ENCODE measurements around the gene JAG2.

The JAG2 gene

DNA sequence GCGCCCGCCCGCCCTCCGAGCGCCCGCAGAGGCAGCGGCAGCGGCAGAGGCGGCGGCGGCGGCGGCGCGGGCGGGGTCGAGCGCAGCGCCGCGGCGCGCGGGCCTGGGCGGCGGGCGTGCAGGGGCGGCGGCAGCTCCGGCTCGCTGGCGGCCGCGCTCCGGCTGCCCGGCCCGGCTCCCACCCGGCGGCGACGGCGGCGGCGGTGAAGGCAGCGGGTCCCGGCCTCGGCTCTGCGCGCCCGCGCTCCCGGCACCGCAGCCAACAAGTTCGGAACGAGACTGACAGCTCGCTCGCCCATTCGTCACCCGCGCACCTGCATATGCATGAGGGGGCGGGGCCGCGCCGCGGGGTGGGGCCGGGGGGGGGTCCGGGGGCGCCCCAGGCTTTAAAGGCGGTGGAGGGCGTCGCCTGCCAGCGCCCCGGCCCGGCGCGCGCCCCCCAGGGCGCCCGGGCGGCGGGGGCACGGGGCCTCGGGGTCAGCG lies at the start of gene JAG2:
TSS of gene JAG2 (minus strand) at position 281 of the 483 bp plus-strand sequence. CDS start 356 bp downstream, outside the sequence.
- FAIRE-seq: no peak

DNA sequence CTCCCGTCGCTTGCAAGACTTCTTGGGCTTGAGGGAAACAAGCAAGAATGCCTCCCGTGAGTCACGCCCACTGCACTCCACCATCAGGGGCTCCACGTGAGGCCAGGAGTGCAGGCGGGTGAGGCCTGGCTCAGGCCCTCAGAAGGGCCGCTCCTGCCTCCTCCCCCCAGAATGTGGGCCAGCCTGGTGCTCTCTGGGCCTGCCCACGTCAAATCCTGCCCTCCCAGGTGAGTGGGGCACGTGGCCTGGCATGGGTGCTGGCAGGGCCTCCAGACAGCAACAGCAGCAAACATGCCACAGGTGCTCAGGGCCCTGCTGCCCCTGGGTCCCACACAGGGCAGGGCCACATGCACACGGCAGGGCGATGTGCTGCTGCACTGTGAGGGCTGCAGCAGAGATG lies 49.2 kb upstream of the JAG2 start:
- no peak for FAIRE-seq

DNA sequence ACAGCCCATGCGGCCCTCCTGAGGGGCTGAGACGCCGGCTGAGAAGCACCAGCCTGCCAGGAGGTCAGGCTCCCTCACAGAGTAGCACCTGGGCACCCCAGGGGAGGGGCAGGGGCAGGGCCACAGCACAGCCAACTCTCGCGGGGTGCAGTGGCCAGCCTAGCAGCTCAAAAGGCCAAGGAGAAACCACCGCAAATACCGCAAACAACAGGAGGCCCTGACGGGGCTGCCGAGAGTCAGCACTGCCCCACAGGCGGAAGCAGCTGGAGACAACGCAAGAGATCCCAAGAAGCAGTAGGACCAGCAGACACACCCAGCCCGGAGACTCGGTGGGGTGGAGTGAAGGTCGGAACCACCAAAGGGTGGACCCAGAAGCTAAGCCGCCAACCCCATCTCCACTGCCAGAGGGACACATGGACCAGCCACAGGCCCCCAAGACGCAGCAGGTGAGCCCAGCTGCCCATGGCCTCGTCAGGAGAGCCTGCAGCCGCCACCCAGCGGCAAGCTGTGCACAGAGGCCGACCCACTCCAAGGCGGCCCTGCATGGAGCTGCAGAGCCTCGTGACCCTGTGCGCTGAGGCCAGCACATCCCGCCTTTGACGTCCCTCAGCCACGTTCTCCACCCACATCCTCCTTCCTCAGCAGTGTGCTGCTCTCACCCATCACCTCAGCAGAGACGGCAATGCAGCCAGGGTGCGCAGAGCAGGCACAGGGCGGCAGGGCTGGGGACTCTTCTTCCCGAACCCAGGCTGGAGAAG lies 48.1 kb upstream of the JAG2 start:
- no peak for FAIRE-seq

GRCh38 chr14:105215602-105216001 lies 47.0 kb upstream of the JAG2 start:
- no peak for FAIRE-seq

DNA sequence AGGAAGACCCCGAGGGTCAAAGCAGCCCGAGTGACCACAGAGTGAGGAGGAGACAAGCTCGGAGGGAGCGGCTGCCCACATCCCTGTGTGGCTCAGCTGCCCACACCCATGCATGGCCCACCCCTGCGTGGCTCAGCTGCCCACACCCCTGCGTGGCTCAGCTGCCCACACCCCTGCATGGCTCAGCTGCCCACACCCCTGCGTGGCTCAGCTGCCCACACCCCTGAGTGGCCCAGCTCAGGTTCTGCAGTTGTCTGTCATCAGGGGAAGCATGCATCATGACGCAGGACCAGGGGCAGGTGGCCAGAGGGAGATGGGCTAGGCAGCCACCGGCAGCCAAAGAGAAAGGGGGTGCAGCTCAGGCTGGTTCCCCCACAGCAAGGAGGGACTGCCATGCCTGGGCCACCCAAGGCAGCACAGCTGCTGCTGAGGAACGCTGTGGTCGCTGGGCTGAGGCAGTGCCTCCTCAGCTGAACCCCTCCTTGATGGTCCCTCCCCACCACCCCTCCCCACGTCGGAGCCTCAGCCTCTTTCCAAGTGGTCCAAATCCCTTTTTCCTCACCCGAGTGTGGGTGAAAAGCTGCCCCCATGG lies 45.8 kb upstream of the JAG2 start:
- FAIRE-seq: no peak

DNA sequence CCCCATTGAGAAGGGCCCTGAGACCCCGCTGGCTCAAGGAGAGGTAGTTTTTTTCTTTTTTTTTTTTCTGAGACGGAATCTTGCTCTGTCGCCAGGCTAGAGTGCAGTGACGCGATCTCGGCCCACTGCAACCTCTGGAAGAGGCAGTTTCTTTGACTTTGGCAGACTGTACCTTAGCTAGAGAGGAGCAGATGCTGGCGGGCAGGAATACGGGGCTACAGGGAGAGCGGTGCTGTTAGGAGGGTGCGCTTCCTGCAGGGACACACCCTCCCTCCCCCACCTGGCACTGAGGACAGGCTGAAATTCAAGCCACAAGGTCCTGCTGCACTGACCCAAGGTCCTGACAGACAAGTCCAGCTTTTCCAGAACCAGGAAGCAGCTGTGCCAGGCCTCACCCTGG lies 44.8 kb upstream of the JAG2 start:
- FAIRE-seq: no peak

DNA sequence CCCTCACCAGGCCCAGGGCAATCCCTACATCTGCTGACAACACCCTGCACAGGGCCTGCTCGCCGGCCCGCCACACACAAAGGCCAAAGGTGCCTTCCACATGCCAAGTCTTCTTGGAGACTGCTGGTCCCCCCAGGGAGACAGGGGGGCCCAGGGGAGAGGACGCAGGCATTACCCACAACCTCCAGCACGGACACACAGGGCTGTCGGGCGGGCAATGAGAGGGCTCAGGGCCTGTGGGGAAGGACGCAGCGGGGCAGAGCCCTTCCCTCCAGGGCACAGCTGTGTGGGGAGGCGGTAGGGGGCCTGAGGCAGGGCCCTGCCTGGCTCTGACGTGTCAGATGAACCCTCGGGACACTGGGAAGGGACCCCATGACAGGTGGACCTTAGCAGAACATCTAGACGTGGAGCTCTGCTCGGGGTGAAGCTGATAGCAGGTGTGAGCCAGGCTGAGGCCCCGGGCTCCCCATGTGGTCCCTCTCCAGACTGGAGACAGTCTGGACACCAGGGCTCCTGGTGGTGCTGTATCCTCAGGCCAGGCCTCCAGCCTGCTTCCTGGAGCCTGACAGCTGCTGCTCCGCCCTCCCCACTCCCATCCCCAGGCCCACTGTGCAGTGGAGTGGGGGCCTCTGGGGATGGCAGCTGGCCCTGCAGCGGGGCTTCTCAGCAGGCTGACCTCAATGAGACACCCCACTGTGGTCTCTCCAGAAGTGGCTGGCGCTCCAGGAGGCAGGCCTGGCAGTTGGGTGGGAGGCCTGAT lies 44.1 kb upstream of the JAG2 start:
- no peak for FAIRE-seq

GRCh38 chr14:105211758-105212089 lies 43.1 kb upstream of the JAG2 start:
- no peak for FAIRE-seq

- FAIRE-seq: no peak
Observed at GRCh38 chr14:105211086-105211757, 42.6 kb upstream of the JAG2 start.

GRCh38 chr14:105210266-105211025 lies 41.9 kb upstream of the JAG2 start:
- no peak for FAIRE-seq

- no peak for FAIRE-seq
Observed at GRCh38 chr14:105209646-105210045, 41.1 kb upstream of the JAG2 start.

DNA sequence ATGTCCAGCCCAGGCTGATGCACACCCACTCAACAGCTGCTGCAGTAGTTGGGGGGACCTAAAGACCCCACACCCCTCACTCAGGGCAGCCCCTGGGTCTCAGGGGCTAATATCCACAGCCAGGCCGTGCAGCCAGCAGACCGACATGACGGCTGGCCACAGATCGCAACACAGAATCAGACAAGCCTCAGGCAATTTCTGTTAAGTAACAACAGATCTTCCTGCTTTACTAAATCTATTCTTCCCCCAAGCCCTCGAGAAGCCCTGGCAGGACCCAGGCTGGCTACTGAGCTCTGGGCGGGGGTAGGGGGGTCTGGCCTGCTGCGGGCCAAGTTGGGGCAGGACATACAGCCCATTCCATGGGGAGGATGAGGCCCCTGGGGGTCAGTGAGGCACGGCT lies 40.5 kb upstream of the JAG2 start:
- no peak for FAIRE-seq

DNA sequence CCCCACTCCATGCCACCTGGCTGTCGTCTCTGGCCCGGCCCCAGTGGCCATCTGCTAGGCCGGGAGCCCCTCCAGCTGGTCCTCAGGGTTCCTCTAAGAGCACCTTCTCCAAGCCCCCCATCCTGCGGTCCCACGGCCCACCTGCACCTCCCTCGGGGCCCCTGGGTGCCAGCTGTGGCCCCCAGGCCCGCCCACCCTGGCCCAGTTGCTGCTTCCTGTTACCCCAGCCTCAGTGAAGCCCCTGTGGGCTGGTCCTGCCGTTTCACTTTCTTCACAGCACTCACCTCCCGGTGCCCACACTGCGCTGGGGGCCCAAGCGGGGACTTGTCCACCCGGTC lies 40.1 kb upstream of the JAG2 start:
- FAIRE-seq: no peak

- FAIRE-seq: no peak
Observed at GRCh38 chr14:105207996-105208737, 39.6 kb upstream of the JAG2 start.

GRCh38 chr14:105207460-105207901 lies 38.9 kb upstream of the JAG2 start:
- FAIRE-seq: no peak

GRCh38 chr14:105206873-105207272 lies 38.3 kb upstream of the JAG2 start:
- FAIRE-seq: no peak

DNA sequence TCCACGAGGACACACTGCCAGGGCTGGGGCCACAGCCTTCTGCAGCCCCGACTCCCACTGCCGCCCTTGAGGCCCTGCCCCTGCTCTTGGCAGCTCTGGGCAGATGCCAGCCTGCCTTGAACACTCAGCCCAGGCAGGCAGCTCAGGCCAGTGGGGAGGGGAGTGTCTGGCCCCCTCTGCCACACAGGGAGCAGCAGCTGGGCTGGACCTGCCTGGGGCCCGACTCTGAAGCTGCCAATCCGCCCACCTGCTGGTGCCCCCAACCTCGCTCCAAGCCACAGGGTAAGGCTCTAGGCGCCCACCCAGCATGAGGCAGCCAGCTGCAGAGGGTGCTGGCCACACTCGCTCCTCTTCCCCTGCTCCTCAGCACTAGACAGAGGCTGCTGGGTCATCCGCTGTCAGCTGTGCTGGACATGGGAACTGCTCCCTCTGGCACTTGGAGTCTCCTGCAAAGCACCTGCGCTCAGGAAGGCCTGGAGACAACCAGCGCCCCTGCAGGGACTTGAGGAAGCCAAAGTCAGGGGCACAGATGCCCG lies 37.2 kb upstream of the JAG2 start:
- FAIRE-seq: no peak

DNA sequence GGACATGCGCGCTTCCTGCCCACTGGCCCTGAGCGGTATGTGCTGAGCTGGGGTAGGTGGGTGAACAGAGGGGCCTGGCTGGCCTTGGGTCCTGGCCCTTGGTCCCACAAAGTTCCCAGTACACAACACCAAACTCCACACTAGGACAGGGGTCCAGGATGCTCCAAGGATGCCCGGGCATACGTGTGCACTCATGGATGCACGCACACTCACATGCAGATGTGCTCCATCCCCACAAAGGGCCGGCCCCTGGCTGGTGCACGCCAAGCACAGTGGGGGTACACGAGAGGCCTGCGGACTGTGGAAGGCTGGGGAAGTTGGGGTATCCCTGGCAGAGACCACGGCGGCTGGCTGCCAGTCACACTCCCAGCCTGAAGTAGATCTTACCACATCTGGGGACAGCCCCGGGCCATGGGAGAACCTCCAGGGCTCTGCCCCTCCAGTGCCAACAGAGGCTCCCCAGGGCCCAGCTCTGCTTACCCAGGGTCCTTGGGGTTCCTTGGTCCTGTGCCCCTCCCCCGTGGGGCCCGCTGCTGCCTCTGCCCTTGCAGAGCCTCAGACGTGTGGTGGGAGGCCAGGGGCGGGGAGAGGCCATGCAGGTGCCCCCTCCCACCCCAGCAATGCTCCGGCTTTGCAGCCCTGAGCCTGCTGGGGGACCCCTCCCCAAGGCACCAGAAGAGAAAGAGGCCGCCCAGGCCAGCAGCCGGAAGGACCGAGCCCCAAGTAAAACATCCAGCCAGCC lies 36.5 kb upstream of the JAG2 start:
- no peak for FAIRE-seq

DNA sequence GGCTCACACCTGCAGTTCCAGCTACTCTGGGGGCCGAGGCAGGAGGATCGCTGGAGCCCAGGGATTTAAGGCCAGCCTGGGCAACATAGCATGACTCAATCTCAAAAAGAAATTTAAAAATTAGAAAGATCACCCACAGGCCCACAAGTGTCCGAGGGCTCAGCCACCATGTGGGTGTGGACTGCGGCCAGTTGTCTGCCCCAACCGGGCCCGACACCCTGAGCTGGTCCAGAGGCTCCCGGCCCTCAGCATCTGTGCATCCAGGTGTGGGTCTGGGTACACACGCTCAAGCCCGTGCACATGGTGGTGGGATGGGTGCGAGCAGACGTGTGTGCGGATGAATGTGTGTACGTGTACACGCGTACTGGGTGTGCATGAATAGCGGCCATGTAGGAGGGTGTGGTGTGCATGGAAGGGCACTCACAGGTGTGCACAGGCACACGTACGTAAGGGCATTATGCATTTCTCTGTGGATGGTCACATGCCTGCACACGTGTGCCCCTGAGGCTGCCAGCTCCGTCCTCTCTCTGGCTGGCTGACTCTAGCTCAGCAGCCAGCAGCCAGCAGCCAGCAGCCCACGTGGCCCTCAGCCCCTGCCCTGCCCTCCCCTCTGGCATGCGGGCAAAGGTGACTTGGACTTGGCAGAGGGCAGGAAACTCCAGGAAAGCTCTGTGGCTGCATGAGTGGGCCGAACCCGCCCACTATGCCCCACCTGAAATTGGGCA lies 35.8 kb upstream of the JAG2 start:
- FAIRE-seq: no peak

- FAIRE-seq: no peak
Observed at GRCh38 chr14:105203701-105204100, 35.1 kb upstream of the JAG2 start.
